ENCODE results near the gene BMI1.
"Not testable (repeated sequence)": the region's sequence is repeated elsewhere in the genome, so short reads cannot be mapped to it uniquely, and the experiment has no call there.

GRCh38 chr10:22310012-22310411, 10.9 kb upstream of the BMI1 start:
- not testable (repeated sequence) for TF ChIP-seq CTCF (optimal IDR thresholded peaks at IDR 0.05 in 1 of 3, IDR thresholded peaks at IDR 0.05 in 1 of 3, conservative IDR thresholded peaks at IDR 0.05 in 1 of 3; ENCODE audit: extremely low read depth in 1 of 3, insufficient read depth in 2 of 3, low read length in 3 of 3); EZH2 (IDR thresholded peaks at IDR 0.05; ENCODE audit: low read length)
